Anterior cingulate cortex (tissue), 58 donors: ENCODE measurements around the gene PRMT2.
A peak's percentile ranks its signal among the peaks of the same experiment; 100 is the strongest.
"Not testable (repeated sequence)": the region's sequence is repeated elsewhere in the genome, so short reads cannot be mapped to it uniquely, and the experiment has no call there.

Experiments
- DNase-seq, 58 donors: peaks; one replicate each; lab custom pipeline; 2025; lab: John Stamatoyannopoulos, UW

The PRMT2 gene

GRCh38 chr21:46666941-46667740 lies 31.7 kb downstream of the PRMT2 start:
- no peak for DNase-seq

- peak in 1 of 58 donors; percentile 8 for DNase-seq
These were observed 32.4 kb downstream of the PRMT2 start for GRCh38 chr21:46667741-46668380.

GRCh38 chr21:46668381-46668780 lies 32.9 kb downstream of the PRMT2 start:
- no peak for DNase-seq

- not testable (repeated sequence) for DNase-seq
These were observed 33.4 kb downstream of the PRMT2 start for GRCh38 chr21:46668904-46669303.

GRCh38 chr21:46674430-46675007 lies 39.0 kb downstream of the PRMT2 start:
- DNase-seq: no peak

GRCh38 chr21:46675595-46676280 lies 40.3 kb downstream of the PRMT2 start:
- DNase-seq: no peak

GRCh38 chr21:46676542-46676941 lies 41.1 kb downstream of the PRMT2 start:
- not testable (repeated sequence) for DNase-seq

GRCh38 chr21:46681593-46681992 lies 46.1 kb downstream of the PRMT2 start:
- not testable (repeated sequence) for DNase-seq

- DNase-seq: not testable (repeated sequence)
These were observed 63.2 kb downstream of the PRMT2 start for GRCh38 chr21:46698652-46699051.

GRCh38 chr21:46699104-46699503 lies 63.6 kb downstream of the PRMT2 start:
- not testable (repeated sequence) for DNase-seq
